B cell (primary cell): ENCODE results near the gene PEX12. TPM values are rescaled to one million over a fixed set of nuclear protein-coding genes. Genes with fewer than 3 reads are reported as not detected.

Experiments used
- ATAC-seq: fragments of 200-7000 bp; cut with Tn5 transposase; one replicate; pipeline ENCODE4 v1.10.0; 2021; ENCODE audit warnings: low read depth, mild to moderate bottlenecking, moderate number of reproducible peaks, moderate library complexity
- CTCF ChIA-PET: fragments of 350-600 bp; sonication (Branson Sonifier 250); formaldehyde crosslinking; loops from one replicate; lab custom pipeline; 2021; ENCODE audit warnings: antibody characterized with exemption, inconsistent platforms; lab: Charles Lee
- POLR2A ChIA-PET: fragments of 350-600 bp; sonication (Branson Sonifier 250); formaldehyde crosslinking; loops from one replicate; lab custom pipeline; 2021; ENCODE audit warnings: antibody characterized with exemption; lab: Charles Lee
- DNase-seq: peaks from one replicate; pipeline ENCODE4 v3.0.0; 2013
- H2AFZ ChIP-seq: 2 replicates; pipeline ENCODE4 v1.6.1; 2012; ENCODE audit warnings: mild to moderate bottlenecking, low read depth, low read length; ENCODE audit not compliant: insufficient read depth, poor library complexity, severe bottlenecking
- H3K27ac ChIP-seq, 2 donors: 1 replicate in 1 of 2; 2 replicates in 1 of 2; pipeline ENCODE4 v1.5.1; 2012 to 2013; ENCODE audit warnings: low read length in 2 of 2, mild to moderate bottlenecking in 2 of 2, moderate library complexity in 1 of 2
- H3K27me3 ChIP-seq, 4 experiments: fragments of 200-600 bp in 1 of 4; sonication (generic) in 1 of 4; replicated peaks in 1 of 4; 1 replicate in 2 of 4; 2 replicates in 2 of 4; pipeline versions ENCODE4 v1.6.1 to v1.7.0; 2013 to 2016; ENCODE audit warnings: low read length in 3 of 4, mild to moderate bottlenecking in 2 of 4, mixed read lengths in 1 of 4, moderate library complexity in 1 of 4; ENCODE audit not compliant: insufficient read depth in 4 of 4, control insufficient read depth in 3 of 4; ENCODE audit errors: control extremely low read depth in 1 of 4
- H3K36me3 ChIP-seq, 2 experiments: replicated peaks in 1 of 2; 1 replicate in 1 of 2; 2 replicates in 1 of 2; pipeline versions ENCODE4 v1.6.1 to v1.7.1; 2013; ENCODE audit warnings: low read length in 1 of 2; ENCODE audit not compliant: insufficient read depth in 2 of 2, control insufficient read depth in 1 of 2; ENCODE audit errors: control extremely low read depth in 1 of 2, extremely low read depth in 1 of 2
- H3K4me1 ChIP-seq, 2 donors: fragments of 200-600 bp in 1 of 2; sonication (generic) in 1 of 2; 1 replicate in 1 of 2; 2 replicates in 1 of 2; pipeline versions ENCODE4 v1.5.1 to v1.6.1; 2013 to 2017; ENCODE audit warnings: low read length in 2 of 2; ENCODE audit not compliant: control insufficient read depth in 2 of 2, insufficient read depth in 2 of 2
- H3K4me2 ChIP-seq: replicated peaks from 2 replicates; pipeline ENCODE3; 2012; ENCODE audit warnings: mild to moderate bottlenecking, low read depth, low read length; ENCODE audit not compliant: poor library complexity, severe bottlenecking
- H3K4me3 ChIP-seq, 5 experiments: fragments of 200-600 bp in 1 of 5; sonication (generic) in 1 of 5; 1 replicate in 3 of 5; 2 replicates in 2 of 5; pipeline versions ENCODE4 v1.5.1 to v1.7.0; 2011 to 2016; ENCODE audit warnings: low read length in 4 of 5, mild to moderate bottlenecking in 4 of 5, low read depth in 2 of 5, control low read depth in 1 of 5, moderate library complexity in 1 of 5; ENCODE audit not compliant: insufficient read depth in 1 of 5; ENCODE audit errors: control extremely low read depth in 1 of 5, extremely low read depth in 1 of 5
- H3K79me2 ChIP-seq: fragments of 200-600 bp; sonication (generic); one replicate; pipeline ENCODE4 v1.6.0; 2016; ENCODE audit warnings: low read length; ENCODE audit not compliant: control insufficient read depth, insufficient read depth
- H3K9ac ChIP-seq: fragments of 200-600 bp; sonication (generic); 2 replicates; pipeline ENCODE4 v1.6.1; 2017; ENCODE audit warnings: mild to moderate bottlenecking, low read length, moderate library complexity
- H3K9me3 ChIP-seq, 3 donors: one replicate each; pipeline versions ENCODE4 v1.6.1 to v1.7.1; 2013; ENCODE audit warnings: low read length in 2 of 3; ENCODE audit not compliant: control insufficient read depth in 2 of 3, insufficient read depth in 1 of 3; ENCODE audit errors: control extremely low read depth in 1 of 3
- H4K20me1 ChIP-seq: 2 replicates; pipeline ENCODE4 v1.6.0; 2012; ENCODE audit warnings: mild to moderate bottlenecking, low read length; ENCODE audit not compliant: insufficient read depth, control insufficient read depth, poor library complexity, severe bottlenecking
- H3K27ac Mint-ChIP-seq: one replicate; pipeline ENCODE4 v1.8.0; 2021; ENCODE audit warnings: mixed read lengths
- H3K27me3 Mint-ChIP-seq: one replicate; pipeline ENCODE4 v1.8.0; 2021; ENCODE audit warnings: mixed read lengths
- H3K4me1 Mint-ChIP-seq: one replicate; pipeline ENCODE4 v1.8.0; 2021; ENCODE audit warnings: mixed read lengths
- H3K4me3 Mint-ChIP-seq: one replicate; pipeline ENCODE4 v1.8.0; 2021; ENCODE audit warnings: mixed read lengths
- H3K9me3 Mint-ChIP-seq: one replicate; pipeline ENCODE4 v1.8.0; 2022; ENCODE audit warnings: mixed read lengths; ENCODE audit not compliant: insufficient read depth
- CTCF ChIP-seq: fragments of 200-600 bp; IDR thresholded peaks from one replicate; pipeline ENCODE4 v1.8.0; 2022; ENCODE audit warnings: antibody characterized with exemption, mild to moderate bottlenecking
- EZH2 ChIP-seq: IDR thresholded peaks from 2 replicates; pipeline ENCODE4 v1.6.1; 2012; ENCODE audit warnings: borderline replicate concordance, low read depth, mild to moderate bottlenecking, moderate library complexity, low read length; ENCODE audit not compliant: insufficient read depth, poor library complexity, severe bottlenecking
- WGBS: methylation state at CpG from one replicate; pipeline ENCODE4 v1.1.5; 2013; ENCODE audit warnings: missing lambda C conversion rate; ENCODE audit not compliant: insufficient coverage; 5-methylcytosine and 5-hydroxymethylcytosine counted together
- intact Hi-C: fragments of 100-400 bp; cut with micrococcal nuclease; formaldehyde crosslinking; loops from one replicate; pipeline ENCODE4 v1.10.0; 2022
- polyA plus RNA-seq: library from polyadenylated mRNA; depleted of rRNA; stranded (reverse); fragments of >200 nt; gene quantifications from 2 replicates; pipeline ENCODE4 v1.2.3, GENCODE V29; 2012
- total RNA-seq, 2 donors: library from RNA; stranded (reverse); fragments of 120-200 nt in 1 of 2; gene quantifications; 1 replicate in 1 of 2; 2 replicates in 1 of 2; pipeline versions ENCODE4 v1.2.3 to v1.2.4, GENCODE V29; 2013 to 2022

PEX12 gene
- total and polyA plus RNA-seq, 2 donors (not counting 1 experiment from before 2014, with no cell fraction given) = 2.6 to 5.1 TPM

DNA sequence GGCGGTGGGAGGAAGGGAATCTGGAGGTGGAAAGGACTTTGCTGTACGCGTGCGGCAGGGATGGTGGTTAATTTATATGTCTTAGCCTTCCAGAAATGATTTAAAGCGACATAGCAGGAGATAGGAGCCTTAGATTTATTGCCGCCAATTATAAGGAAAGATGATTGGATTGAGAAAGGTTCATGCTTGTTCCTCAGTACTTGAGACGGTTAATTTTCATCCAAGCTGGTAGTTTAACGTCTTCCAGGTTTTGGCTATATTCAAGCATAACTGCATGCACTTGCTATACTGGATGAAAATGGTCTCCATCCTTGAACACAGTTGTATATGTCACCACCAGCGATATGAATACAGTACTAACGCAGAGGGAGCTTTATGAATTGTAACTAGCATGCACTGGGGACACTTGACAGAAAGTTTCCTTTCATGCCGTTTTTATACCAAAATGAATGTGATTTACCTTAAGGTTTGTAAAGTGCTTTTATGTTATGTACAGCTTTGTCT lies 610 bp upstream of the PEX12 start:
- POLR2A ChIA-PET = interaction anchor here (0.6 to 3.1 kb wide), 9 partner anchors 8 to 437 kb away, joined by 3 to 29 read pairs (median 4); partner anchors contain the start of genes AP2B1, NLE1, SLFN13 and TAF15
- 0% methylated on average over 8 of the region's 11 CpGs for WGBS
- Histone ChIP-seq H2AFZ (peak overlapping the region; percentile 99), H3K27me3 (no peaks in the 10 kb centered on the region), H3K27ac (peak overlapping the region; percentile 86 to 89), H3K79me2 (no peaks in the 10 kb centered on the region), H4K20me1 (no peaks in the 10 kb centered on the region), H3K4me3 (peak overlapping the region; percentile 80 to 99 (median 95)), H3K4me1 (peaks cover 16 to 20% of the 10 kb centered on the region in 2 donors), H3K4me2 (peak overlapping the region; percentile 91), H3K9me3 (no peaks in the 10 kb centered on the region), H3K36me3 (peaks cover 3 to 17% of the 10 kb centered on the region in 2 experiments), H3K9ac (peak overlapping the region; percentile 88)
- CTCF ChIA-PET = interaction anchor here (0.8 to 4.3 kb wide), 12 partner anchors 8 to 459 kb away, joined by 3 to 25 read pairs (median 5); partner anchors contain the start of genes AP2B1, NLE1 and RAD51D
- TF ChIP-seq EZH2 (no peak), CTCF (no peak)
- Mint-ChIP-seq H3K27ac (peak overlapping the region; percentile 98), H3K9me3 (no peaks in the 10 kb centered on the region), H3K27me3 (peaks cover 3% of the 10 kb centered on the region), H3K4me3 (peak overlapping the region; percentile 97), H3K4me1 (peaks cover 25% of the 10 kb centered on the region)
- no peak for DNase-seq
- intact Hi-C loops = loop anchor here (1.0 to 5.0 kb wide), 4 partner anchors 8 to 1368 kb away; partner anchors contain the start of genes AATF and AP2B1
- ATAC-seq = no peak

DNA sequence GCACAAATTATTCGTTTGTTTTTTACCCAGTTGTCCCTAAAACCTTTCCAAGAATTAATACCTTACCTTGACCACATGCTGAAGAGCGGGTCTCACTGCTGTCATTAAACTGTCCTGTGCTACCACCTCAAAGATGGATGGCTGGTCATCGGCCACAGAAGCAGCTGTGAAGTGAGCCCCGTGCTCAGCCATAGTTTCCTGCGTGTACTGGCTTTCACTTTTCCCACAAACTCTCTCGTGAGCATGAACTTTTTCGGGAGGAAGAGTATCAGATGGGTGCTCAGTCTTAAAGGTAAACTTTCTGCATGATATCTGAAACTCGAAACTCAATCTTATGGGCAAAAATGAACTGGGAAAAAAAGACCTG lies 558 bp downstream of the PEX12 start:
- TF ChIP-seq EZH2 (no peak), CTCF (no peak)
- H3K9me3 ChIP-seq = no peaks in the 10 kb centered on the region
- peak overlapping the region; percentile 80 to 99 (median 95) for H3K4me3 ChIP-seq
- POLR2A ChIA-PET = interaction anchor here (0.6 to 3.1 kb wide), 8 partner anchors 9 to 289 kb away, joined by 3 to 29 read pairs (median 4); partner anchors contain the start of genes AP2B1, SLFN13 and TAF15
- H3K4me2 ChIP-seq = peak overlapping the region; percentile 91
- no peak for ATAC-seq
- Mint-ChIP-seq H3K4me3 (peak overlapping the region; percentile 97), H3K9me3 (no peaks in the 10 kb centered on the region), H3K27me3 (no peaks in the 10 kb centered on the region), H3K27ac (peak overlapping the region; percentile 98), H3K4me1 (peaks cover 25% of the 10 kb centered on the region)
- peak overlapping the region; percentile 99 for H2AFZ ChIP-seq
- CTCF ChIA-PET = interaction anchor here (0.6 to 4.3 kb wide), 8 partner anchors 9 to 436 kb away, joined by 3 to 25 read pairs (median 5); partner anchors contain the start of genes AP2B1 and NLE1
- H3K36me3 ChIP-seq = peaks cover 3 to 20% of the 10 kb centered on the region in 2 experiments
- H3K79me2 ChIP-seq = no peaks in the 10 kb centered on the region
- peak overlapping the region; percentile 88 for H3K9ac ChIP-seq
- WGBS = 3% methylated on average over 4 of the region's 8 CpGs
- intact Hi-C loops = loop anchor here (1.0 to 5.0 kb wide), 4 partner anchors 9 to 1369 kb away; partner anchors contain the start of genes AATF and AP2B1
- no peaks in the 10 kb centered on the region for H4K20me1 ChIP-seq
- H3K27ac ChIP-seq = peak overlapping the region; percentile 86 to 89
- H3K4me1 ChIP-seq = peaks cover 16 to 20% of the 10 kb centered on the region in 2 donors
- H3K27me3 ChIP-seq = no peaks in the 10 kb centered on the region
- DNase-seq = no peak
